B cell (primary cell): Measurements from ENCODE around the gene MGAT4B. TPM values are rescaled to one million over a fixed set of nuclear protein-coding genes. Genes with fewer than 3 reads are reported as not detected.

ENCODE experiments used
- ATAC-seq: fragments of 200-7000 bp; cut with Tn5 transposase; one replicate; pipeline ENCODE4 v1.10.0; 2021; ENCODE audit warnings: low read depth, mild to moderate bottlenecking, moderate number of reproducible peaks, moderate library complexity
- CTCF ChIA-PET: fragments of 350-600 bp; sonication (Branson Sonifier 250); formaldehyde crosslinking; loops from one replicate; lab custom pipeline; 2021; ENCODE audit warnings: antibody characterized with exemption, inconsistent platforms; lab: Charles Lee
- POLR2A ChIA-PET: fragments of 350-600 bp; sonication (Branson Sonifier 250); formaldehyde crosslinking; loops from one replicate; lab custom pipeline; 2021; ENCODE audit warnings: antibody characterized with exemption; lab: Charles Lee
- DNase-seq: peaks from one replicate; pipeline ENCODE4 v3.0.0; 2013
- H2AFZ ChIP-seq: 2 replicates; pipeline ENCODE4 v1.6.1; 2012; ENCODE audit warnings: mild to moderate bottlenecking, low read depth, low read length; ENCODE audit not compliant: insufficient read depth, poor library complexity, severe bottlenecking
- H3K27ac ChIP-seq, 2 donors: 1 replicate in 1 of 2; 2 replicates in 1 of 2; pipeline ENCODE4 v1.5.1; 2012 to 2013; ENCODE audit warnings: low read length in 2 of 2, mild to moderate bottlenecking in 2 of 2, moderate library complexity in 1 of 2
- H3K27me3 ChIP-seq, 4 experiments: fragments of 200-600 bp in 1 of 4; sonication (generic) in 1 of 4; replicated peaks in 1 of 4; 1 replicate in 2 of 4; 2 replicates in 2 of 4; pipeline versions ENCODE4 v1.6.1 to v1.7.0; 2013 to 2016; ENCODE audit warnings: low read length in 3 of 4, mild to moderate bottlenecking in 2 of 4, mixed read lengths in 1 of 4, moderate library complexity in 1 of 4; ENCODE audit not compliant: insufficient read depth in 4 of 4, control insufficient read depth in 3 of 4; ENCODE audit errors: control extremely low read depth in 1 of 4
- H3K36me3 ChIP-seq, 2 experiments: replicated peaks in 1 of 2; 1 replicate in 1 of 2; 2 replicates in 1 of 2; pipeline versions ENCODE4 v1.6.1 to v1.7.1; 2013; ENCODE audit warnings: low read length in 1 of 2; ENCODE audit not compliant: insufficient read depth in 2 of 2, control insufficient read depth in 1 of 2; ENCODE audit errors: control extremely low read depth in 1 of 2, extremely low read depth in 1 of 2
- H3K4me1 ChIP-seq, 2 donors: fragments of 200-600 bp in 1 of 2; sonication (generic) in 1 of 2; 1 replicate in 1 of 2; 2 replicates in 1 of 2; pipeline versions ENCODE4 v1.5.1 to v1.6.1; 2013 to 2017; ENCODE audit warnings: low read length in 2 of 2; ENCODE audit not compliant: control insufficient read depth in 2 of 2, insufficient read depth in 2 of 2
- H3K4me2 ChIP-seq: replicated peaks from 2 replicates; pipeline ENCODE3; 2012; ENCODE audit warnings: mild to moderate bottlenecking, low read depth, low read length; ENCODE audit not compliant: poor library complexity, severe bottlenecking
- H3K4me3 ChIP-seq, 5 experiments: fragments of 200-600 bp in 1 of 5; sonication (generic) in 1 of 5; 1 replicate in 3 of 5; 2 replicates in 2 of 5; pipeline versions ENCODE4 v1.5.1 to v1.7.0; 2011 to 2016; ENCODE audit warnings: low read length in 4 of 5, mild to moderate bottlenecking in 4 of 5, low read depth in 2 of 5, control low read depth in 1 of 5, moderate library complexity in 1 of 5; ENCODE audit not compliant: insufficient read depth in 1 of 5; ENCODE audit errors: control extremely low read depth in 1 of 5, extremely low read depth in 1 of 5
- H3K79me2 ChIP-seq: fragments of 200-600 bp; sonication (generic); one replicate; pipeline ENCODE4 v1.6.0; 2016; ENCODE audit warnings: low read length; ENCODE audit not compliant: control insufficient read depth, insufficient read depth
- H3K9ac ChIP-seq: fragments of 200-600 bp; sonication (generic); 2 replicates; pipeline ENCODE4 v1.6.1; 2017; ENCODE audit warnings: mild to moderate bottlenecking, low read length, moderate library complexity
- H3K9me3 ChIP-seq, 3 donors: one replicate each; pipeline versions ENCODE4 v1.6.1 to v1.7.1; 2013; ENCODE audit warnings: low read length in 2 of 3; ENCODE audit not compliant: control insufficient read depth in 2 of 3, insufficient read depth in 1 of 3; ENCODE audit errors: control extremely low read depth in 1 of 3
- H4K20me1 ChIP-seq: 2 replicates; pipeline ENCODE4 v1.6.0; 2012; ENCODE audit warnings: mild to moderate bottlenecking, low read length; ENCODE audit not compliant: insufficient read depth, control insufficient read depth, poor library complexity, severe bottlenecking
- H3K27ac Mint-ChIP-seq: one replicate; pipeline ENCODE4 v1.8.0; 2021; ENCODE audit warnings: mixed read lengths
- H3K27me3 Mint-ChIP-seq: one replicate; pipeline ENCODE4 v1.8.0; 2021; ENCODE audit warnings: mixed read lengths
- H3K4me1 Mint-ChIP-seq: one replicate; pipeline ENCODE4 v1.8.0; 2021; ENCODE audit warnings: mixed read lengths
- H3K4me3 Mint-ChIP-seq: one replicate; pipeline ENCODE4 v1.8.0; 2021; ENCODE audit warnings: mixed read lengths
- H3K9me3 Mint-ChIP-seq: one replicate; pipeline ENCODE4 v1.8.0; 2022; ENCODE audit warnings: mixed read lengths; ENCODE audit not compliant: insufficient read depth
- EZH2 ChIP-seq: IDR thresholded peaks from 2 replicates; pipeline ENCODE4 v1.6.1; 2012; ENCODE audit warnings: borderline replicate concordance, low read depth, mild to moderate bottlenecking, moderate library complexity, low read length; ENCODE audit not compliant: insufficient read depth, poor library complexity, severe bottlenecking
- WGBS: methylation state at CpG from one replicate; pipeline ENCODE4 v1.1.5; 2013; ENCODE audit warnings: missing lambda C conversion rate; ENCODE audit not compliant: insufficient coverage; 5-methylcytosine and 5-hydroxymethylcytosine counted together
- intact Hi-C: fragments of 100-400 bp; cut with micrococcal nuclease; formaldehyde crosslinking; loops from one replicate; pipeline ENCODE4 v1.10.0; 2022
- polyA plus RNA-seq: library from polyadenylated mRNA; depleted of rRNA; stranded (reverse); fragments of >200 nt; gene quantifications from 2 replicates; pipeline ENCODE4 v1.2.3, GENCODE V29; 2012
- total RNA-seq, 2 donors: library from RNA; stranded (reverse); fragments of 120-200 nt in 1 of 2; gene quantifications; 1 replicate in 1 of 2; 2 replicates in 1 of 2; pipeline versions ENCODE4 v1.2.3 to v1.2.4, GENCODE V29; 2013 to 2022
- TF ChIP-seq, protein P1 (sequence below): fragments of 200-600 bp; IDR thresholded peaks from one replicate; pipeline ENCODE4 v1.8.0; 2022; ENCODE audit warnings: antibody characterized with exemption, mild to moderate bottlenecking

The MGAT4B gene
- total and polyA plus RNA-seq, 2 donors (not counting 1 experiment from before 2014, with no cell fraction given) = 105 to 165 TPM

DNA sequence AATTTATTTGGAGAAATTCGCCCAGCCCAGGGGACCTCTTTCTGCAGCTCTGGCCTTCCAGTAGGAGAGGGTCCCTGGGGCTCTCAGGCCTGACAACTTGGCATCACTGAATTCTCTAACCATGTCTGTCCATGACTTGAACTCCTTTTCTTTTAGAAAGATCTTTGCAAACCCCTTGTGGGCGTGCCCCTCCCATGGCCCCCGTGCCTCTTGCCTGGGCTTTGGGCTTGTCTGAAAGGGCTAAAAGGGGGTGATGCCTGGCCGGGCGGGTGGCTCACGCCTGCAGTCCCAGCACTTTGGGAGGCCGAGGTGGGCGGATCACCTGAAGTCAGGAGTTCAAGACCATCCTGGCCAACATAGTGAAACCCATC is 10.8 kb upstream of the MGAT4B start:
- no peak for DNase-seq
- CTCF ChIA-PET = no interaction called here
- H2AFZ ChIP-seq = peak overlapping the region; percentile 75

More for the DNA sequence above, 10.8 kb upstream of the MGAT4B start:
- Histone ChIP-seq H3K36me3 (peaks cover 0 to 9% of the 10 kb centered on the region in 2 experiments), H3K9me3 (peaks cover 0 to 3% (median 0%) of the 10 kb centered on the region in 3 donors), H3K79me2 (peaks cover 32% of the 10 kb centered on the region), H4K20me1 (peaks cover 17% of the 10 kb centered on the region), H3K27me3 (peaks cover 0 to 6% (median 0%) of the 10 kb centered on the region in 4 experiments), H3K4me1 (peaks cover 39 to 48% of the 10 kb centered on the region in 2 donors), H3K4me2 (peak overlapping the region; percentile 87), H3K9ac (peak overlapping the region; percentile 39), H3K4me3 (peak overlapping the region in 4 of 5 experiments; percentile 15 to 60 (median 42)), H3K27ac (no peak overlapping the region)
- TF ChIP-seq EZH2 = no peak
- TF ChIP-seq, protein P1, sequence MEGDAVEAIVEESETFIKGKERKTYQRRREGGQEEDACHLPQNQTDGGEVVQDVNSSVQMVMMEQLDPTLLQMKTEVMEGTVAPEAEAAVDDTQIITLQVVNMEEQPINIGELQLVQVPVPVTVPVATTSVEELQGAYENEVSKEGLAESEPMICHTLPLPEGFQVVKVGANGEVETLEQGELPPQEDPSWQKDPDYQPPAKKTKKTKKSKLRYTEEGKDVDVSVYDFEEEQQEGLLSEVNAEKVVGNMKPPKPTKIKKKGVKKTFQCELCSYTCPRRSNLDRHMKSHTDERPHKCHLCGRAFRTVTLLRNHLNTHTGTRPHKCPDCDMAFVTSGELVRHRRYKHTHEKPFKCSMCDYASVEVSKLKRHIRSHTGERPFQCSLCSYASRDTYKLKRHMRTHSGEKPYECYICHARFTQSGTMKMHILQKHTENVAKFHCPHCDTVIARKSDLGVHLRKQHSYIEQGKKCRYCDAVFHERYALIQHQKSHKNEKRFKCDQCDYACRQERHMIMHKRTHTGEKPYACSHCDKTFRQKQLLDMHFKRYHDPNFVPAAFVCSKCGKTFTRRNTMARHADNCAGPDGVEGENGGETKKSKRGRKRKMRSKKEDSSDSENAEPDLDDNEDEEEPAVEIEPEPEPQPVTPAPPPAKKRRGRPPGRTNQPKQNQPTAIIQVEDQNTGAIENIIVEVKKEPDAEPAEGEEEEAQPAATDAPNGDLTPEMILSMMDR = no peak
- Mint-ChIP-seq H3K27me3 (no peaks in the 10 kb centered on the region), H3K4me1 (peaks cover 43% of the 10 kb centered on the region), H3K4me3 (peak overlapping the region; percentile 91), H3K9me3 (no peaks in the 10 kb centered on the region), H3K27ac (peak overlapping the region; percentile 59)
- intact Hi-C loops = loop anchor here (5.0 kb wide), 2 partner anchors 255 to 265 kb away; partner anchors contain the start of genes RNF130 and RUFY1
- ATAC-seq = no peak
- POLR2A ChIA-PET = interaction anchor here (1.0 kb wide), 1 partner anchor 10 kb away, joined by 3 read pairs; no protein-coding TSS in a partner anchor
- 86% methylated on average over 2 of the region's 8 CpGs for WGBS
